TTC549 (cell line): Measurements from ENCODE around the gene PROK1.
"Not testable (repeated sequence)": the region's sequence is repeated elsewhere in the genome, so short reads cannot be mapped to it uniquely, and the experiment has no call there.

Experiments used
- FAIRE-seq: peaks from 2 replicates; lab custom pipeline; 2012; peaks lifted over from hg19 to GRCh38; lab: Jason Lieb, UNC

Gene PROK1

DNA sequence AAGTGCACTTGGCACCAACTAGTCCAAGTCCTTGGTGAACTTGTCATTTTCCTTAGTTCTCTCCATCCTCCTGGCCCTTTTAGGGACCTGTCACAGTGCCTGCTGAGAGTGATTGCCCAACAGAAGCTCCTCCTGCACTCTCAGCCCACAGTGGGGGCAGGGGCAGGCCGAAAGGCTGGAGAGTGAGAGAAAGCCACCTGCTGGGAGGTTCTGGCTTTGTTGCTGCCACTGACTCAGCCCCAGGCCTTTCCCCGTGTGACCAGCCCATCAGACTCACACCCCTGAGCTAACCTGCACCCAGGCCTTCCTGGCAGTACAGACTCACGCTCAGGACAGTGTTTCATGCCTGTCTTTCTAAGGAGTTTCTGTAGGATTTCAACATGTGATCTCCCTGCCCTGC, 17.1 kb upstream of the PROK1 start:
- FAIRE-seq = no peak

DNA sequence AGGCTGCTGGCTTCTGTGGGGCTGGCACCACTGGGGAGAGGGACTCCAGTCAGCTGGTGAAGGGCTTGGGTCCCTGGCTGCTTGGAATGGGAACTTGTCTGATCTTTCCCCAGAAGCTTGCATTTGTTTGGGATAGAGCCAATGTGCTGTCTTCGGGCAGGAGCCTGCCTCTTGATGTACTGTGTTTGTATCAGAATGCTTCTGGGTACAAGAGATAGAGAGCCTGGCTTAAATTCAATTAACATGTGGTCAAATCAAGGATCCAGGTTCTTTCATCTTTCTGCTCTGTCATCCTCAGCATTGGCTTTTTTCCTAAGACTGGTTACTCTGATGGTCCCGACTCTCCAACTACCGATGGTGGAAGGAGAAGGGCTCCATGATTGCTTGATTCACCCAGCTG, 16.0 kb upstream of the PROK1 start:
- no peak for FAIRE-seq

- no peak for FAIRE-seq
Observed at GRCh38 chr1:110436635-110437034, 14.3 kb upstream of the PROK1 start.

DNA sequence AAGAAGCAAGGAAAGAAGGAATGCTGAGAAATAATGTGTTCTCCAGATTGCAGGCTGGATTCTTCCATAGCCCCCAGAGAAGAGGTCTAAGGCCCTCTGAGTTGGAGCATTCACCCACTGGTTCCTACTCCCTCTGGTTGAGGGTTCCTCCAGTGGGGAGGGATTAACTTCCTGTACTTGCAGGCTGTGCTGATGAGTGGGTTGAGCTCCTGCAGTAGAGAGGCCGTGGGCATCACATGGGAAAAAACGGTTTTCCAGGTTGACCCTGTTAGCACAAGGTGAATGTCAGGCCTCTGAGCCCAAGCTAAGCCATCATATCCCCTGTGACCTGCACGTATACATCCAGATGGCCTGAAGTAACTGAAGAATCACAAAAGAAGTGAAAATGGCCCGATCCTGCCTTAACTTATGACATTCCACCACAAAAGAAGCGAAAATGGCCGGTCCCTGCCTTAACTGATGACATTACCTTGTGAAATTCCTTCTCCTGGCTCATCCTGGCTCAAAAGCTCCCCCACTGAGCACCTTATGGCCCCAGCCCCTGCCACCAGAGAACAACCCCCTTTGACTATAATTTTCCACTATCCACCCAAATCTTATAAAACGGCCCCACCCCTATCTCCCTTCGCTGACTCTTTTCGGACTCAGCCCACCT, 13.2 kb upstream of the PROK1 start:
- FAIRE-seq = not testable (repeated sequence)

DNA sequence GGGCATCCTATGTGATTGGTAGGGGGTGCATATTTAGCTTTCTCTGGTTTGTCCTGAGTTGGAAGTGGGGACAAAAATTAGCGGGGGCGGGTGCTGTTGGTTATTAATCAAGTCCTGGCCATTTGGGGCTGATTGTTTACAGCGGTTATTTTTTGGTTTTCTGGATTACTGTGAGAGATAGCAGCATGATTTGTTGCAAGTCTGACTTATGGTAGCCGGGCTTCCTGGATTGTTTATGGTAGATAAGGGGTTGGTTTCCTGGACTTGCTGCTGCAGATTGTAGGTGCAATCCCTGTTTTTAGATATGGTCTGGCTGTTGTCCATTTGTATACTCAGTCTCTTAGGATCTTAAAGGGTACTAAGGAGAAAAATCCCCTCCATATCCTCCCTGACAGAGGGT, 12.1 kb upstream of the PROK1 start:
- no peak for FAIRE-seq

- not testable (repeated sequence) for FAIRE-seq
Observed at GRCh38 chr1:110439873-110440272, 11.1 kb upstream of the PROK1 start.

GRCh38 chr1:110440877-110441276, 10.1 kb upstream of the PROK1 start:
- no peak for FAIRE-seq

DNA sequence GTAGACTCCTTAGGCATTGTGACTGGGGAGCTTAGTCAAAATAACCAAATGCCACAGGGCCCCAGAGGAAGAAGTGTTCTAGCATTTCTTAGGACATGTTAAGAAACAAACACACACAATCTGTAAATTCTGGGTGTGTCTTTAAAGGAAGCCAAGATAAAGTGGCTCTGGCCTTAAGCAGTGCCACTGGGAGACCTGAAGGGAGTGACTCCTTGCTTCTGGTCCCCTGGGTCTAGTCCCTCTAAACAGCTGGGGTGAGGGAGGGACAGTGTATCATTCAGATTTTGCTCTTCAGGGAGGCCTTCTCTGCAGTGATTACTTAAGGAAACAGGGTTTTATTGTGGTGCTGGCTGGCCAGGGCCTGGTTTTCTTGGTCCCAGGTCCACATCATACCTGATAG, 9.1 kb upstream of the PROK1 start:
- no peak for FAIRE-seq

DNA sequence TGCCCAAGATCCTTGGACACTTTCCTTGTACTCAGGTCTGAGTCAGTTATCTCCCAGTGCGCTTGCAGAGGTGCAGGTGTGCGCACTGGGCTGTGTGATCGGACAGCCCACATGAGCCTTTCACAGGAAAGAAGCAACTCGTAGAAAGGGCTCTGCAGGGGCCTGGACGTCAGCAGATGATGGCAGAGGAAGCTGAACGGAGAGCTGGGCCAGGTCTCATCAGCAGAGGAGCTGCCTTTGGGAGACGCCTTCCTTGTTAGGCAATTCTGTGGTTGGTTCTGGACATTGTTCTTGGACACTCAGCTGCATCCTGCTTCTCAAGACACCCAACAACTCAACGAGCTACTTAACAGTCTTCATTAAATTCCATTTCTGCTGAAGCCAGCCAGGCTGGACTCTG, 7.5 kb upstream of the PROK1 start:
- FAIRE-seq = no peak

DNA sequence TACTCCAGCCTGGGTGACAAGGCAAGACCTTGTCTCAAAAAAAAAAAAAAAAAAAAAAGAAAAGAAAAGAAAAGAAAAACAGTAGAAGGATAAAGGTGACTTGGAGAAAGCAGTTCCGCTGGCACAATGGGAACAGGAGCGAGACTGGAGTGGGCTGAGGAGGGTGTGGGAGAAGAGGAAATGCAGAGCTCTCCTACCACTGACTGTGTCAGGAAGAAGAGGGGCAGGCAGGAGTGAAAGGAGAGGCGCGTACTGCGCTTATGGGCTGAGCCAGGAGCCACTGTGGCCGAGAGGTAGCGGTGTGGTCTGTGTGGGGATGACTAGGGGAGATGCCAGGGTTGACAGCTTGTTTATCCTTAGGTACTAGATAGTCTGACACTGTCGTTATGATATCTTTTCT, 6.4 kb upstream of the PROK1 start:
- FAIRE-seq = no peak

DNA sequence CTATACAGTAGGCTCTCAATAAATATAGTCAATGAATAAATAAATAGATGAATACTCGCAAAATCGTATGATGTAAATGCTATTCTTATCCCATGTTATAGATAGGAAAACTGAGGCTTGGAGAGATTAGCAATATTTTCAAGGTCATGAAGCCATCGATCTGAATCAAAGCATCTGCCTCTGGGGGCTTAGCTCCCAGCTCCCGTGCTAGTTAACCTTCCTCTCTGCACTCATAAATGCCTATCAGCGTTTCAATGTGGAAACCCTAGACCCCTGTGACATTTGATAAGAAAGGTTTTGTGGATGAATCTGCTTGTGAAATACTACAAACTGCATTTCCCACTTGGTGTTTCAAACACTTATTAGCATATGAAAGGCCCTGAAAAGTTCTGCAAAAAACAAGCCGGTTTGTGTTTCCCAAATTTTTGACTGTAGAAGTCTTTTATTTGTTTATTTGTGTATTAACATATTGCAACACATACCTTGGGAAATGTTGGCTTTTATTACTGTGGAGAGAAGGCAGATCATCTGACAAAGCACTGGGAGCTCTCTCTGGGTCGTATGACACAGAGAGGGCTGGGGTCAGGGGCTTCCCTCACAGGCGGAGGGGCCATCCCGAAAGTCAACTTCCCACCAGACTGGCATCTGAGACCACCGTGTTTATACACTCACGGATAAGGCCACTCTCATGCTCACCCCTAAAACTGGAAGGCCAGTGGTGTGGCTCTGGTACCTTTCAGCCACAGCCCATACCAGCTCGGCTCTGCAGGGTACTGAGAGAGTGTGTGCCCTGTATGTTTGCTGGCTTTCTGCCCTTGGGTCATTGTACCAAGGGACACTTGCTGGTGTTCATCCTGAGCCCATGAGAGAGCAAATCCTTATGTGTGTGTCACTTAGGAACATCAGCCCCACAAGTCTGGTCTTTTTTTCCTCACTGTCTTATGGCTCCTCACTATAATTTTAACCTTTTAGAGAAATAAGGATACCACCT, 993 bp upstream of the PROK1 start:
- FAIRE-seq = no peak

- FAIRE-seq = no peak
Observed at GRCh38 chr1:110452330-110452729, 1.4 kb downstream of the PROK1 start.

DNA sequence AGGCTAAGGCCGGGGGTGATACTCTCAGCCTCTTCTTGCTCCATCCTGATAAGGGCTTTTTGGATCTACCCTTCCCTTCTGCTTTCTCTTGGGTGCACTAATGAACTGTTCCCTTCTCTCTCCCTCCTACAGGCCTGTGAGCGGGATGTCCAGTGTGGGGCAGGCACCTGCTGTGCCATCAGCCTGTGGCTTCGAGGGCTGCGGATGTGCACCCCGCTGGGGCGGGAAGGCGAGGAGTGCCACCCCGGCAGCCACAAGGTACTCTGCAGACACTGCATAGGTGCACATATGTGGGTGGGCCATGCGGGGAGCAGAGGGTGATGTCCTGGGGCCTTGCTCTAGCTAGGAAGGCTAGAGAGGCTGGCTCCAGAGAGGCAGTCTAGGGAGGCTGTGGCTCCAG, 2.9 kb downstream of the PROK1 start:
- FAIRE-seq = no peak

- no peak for FAIRE-seq
Observed at GRCh38 chr1:110454328-110454727, 3.4 kb downstream of the PROK1 start.

- no peak for FAIRE-seq
Observed at GRCh38 chr1:110455151-110455550, 4.2 kb downstream of the PROK1 start.

GRCh38 chr1:110457206-110457605, 6.3 kb downstream of the PROK1 start:
- no peak for FAIRE-seq

DNA sequence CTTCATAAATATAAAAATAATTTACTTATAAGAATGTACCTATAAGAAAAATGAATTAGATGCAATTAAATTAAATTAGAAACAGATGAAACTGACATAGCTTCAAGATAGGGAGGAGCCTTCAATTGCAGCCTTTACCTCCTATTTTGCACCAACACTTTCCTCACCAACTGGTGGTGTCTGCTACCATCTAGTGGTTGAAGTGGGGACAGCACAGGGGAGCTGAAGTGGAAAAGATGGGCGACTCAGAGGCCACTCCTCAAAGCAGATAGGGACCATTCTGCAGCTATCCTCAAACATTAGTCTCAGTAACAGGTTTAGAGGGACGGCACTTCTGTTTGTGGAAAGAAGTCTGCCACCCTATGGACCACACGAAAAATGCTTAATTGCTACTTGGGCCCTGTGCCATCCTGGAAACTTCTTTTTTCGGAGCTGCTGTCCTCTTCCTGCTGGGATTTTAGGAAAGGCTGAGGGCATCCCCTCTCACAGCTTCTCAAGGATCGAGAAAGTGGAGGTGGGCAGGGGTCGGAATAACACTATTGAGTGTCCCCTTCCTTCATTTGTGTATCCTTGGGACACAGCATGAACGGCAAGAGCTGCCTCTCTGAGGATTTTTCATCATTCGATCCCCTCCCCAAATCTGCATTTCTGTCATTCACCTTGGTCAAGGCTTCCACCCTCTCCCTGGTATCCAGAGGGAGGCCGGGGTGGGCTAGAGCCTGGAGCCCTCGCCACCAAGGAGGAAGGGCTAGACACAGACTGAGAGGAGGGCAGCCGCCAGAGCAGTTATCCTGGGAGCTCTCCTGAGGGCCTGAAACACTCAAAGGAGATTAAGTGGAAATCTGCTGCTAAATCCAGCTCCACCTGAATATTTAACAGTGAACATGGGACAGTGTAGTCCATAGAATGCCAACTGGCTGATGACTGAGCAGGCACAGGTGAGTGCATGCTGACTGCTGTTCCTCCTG, 9.6 kb downstream of the PROK1 start:
- FAIRE-seq = peak; percentile 77

DNA sequence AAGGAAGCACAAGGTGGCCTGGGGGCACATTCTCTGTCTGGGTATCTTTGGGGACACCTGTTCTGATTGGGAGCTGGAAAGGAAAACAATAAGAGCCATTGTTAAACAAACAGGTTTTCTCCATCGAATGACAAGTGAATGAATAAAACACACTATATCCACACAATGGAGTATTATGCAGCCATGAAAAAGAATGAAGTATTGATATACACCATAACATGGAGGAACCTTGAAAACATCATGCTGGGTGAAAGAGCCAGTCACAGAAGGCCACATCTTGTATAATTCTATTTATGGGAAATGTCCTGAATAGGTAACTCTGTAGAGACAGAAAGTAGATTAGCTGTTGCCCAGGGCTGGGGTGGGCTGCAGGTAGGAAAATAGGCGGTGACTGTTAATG, 11.1 kb downstream of the PROK1 start:
- FAIRE-seq = no peak

DNA sequence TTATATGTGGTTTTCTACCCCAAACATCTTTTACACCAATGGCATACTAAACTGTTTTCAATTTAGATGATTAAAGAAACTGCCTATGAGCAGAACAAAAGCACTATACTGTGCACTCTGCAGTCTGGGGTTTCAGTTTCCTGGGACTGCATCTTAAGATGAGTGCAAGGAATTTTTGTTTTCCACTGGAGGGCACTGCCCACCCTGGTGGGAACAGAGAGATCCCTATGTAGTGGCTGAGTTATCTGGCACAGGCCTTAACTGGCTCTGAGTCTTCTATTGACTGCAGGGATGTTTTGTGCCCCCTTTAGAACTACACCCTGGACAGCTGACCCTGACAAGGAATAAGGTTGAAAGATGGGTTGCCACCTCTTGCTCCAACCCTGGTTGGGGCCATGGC, 12.0 kb downstream of the PROK1 start:
- FAIRE-seq = no peak

- FAIRE-seq = no peak
Observed at GRCh38 chr1:110463725-110464124, 12.8 kb downstream of the PROK1 start.

- no peak for FAIRE-seq
Observed at GRCh38 chr1:110464340-110464739, 13.4 kb downstream of the PROK1 start.

DNA sequence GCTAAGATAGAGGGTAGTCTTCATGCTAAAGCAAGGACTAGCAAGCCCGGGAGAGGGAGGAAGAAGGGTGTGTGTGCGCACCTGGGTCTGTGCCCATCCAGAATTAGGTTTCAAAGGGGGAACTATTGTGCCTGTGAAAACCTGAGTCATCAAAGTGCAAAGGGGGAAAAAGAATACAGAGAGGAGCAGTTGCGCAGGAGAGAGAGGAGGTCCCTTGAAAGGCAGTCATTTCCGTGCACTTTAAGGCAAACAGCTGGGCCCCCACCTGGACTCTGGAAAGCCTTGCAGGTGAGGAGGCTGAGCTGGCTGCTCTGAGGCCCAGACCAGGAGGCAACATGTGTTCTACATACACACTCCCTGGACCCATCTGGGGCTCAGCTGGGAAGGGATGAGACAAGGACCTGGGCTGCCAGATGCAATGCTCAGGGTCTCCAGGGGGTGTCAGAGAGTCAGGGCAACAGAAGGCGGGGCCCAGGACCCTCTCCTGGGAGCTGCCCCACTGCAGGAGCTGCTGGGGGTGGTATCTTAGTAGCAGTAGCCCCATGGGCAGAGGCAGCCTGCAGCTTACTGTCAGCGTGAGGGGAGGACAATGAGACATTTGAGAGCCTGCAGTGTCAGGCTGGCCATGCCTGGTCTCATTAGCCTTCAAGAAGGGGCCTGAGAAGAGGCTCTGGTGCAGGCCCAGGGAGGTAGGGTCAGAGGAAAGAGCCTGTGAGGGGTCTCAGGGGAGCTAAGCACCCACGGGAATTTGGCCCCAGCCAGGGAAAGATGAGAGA, 14.3 kb downstream of the PROK1 start:
- FAIRE-seq = no peak
